ENCODE measurements around the gene APRT.

The APRT gene

DNA sequence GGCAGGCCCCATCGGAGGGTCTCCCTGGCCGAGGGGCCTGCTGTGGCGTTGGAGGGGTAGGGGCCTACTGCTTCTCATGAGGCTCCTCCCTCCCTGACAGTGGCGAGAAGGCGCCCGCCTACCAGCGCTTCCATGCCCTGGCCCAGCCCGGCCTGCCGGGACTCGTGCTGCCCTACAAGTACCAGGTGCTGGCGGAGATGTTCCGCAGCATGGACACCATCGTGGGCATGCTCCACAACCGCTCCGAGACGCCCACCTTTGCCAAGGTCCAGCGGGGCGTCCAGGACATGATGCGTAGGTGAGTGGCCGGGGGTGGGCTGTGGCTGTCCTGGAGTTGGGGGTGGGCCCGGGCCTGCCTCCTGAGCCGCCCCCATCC lies 6.4 kb downstream of the APRT start:
- DNase-seq (ENCODE audit: insufficient read length, low spot score) (no peak), FAIRE-seq (no peak)
- TF ChIP-seq POLR2AphosphoS5 (IDR thresholded peaks at IDR 0.05; ENCODE audit: low read depth, low read length) (peak; percentile 43; the same call in 1 of the 2 replicates), TAF1 (IDR thresholded peaks at IDR 0.05; ENCODE audit: low read depth, low read length) (no peak)

DNA sequence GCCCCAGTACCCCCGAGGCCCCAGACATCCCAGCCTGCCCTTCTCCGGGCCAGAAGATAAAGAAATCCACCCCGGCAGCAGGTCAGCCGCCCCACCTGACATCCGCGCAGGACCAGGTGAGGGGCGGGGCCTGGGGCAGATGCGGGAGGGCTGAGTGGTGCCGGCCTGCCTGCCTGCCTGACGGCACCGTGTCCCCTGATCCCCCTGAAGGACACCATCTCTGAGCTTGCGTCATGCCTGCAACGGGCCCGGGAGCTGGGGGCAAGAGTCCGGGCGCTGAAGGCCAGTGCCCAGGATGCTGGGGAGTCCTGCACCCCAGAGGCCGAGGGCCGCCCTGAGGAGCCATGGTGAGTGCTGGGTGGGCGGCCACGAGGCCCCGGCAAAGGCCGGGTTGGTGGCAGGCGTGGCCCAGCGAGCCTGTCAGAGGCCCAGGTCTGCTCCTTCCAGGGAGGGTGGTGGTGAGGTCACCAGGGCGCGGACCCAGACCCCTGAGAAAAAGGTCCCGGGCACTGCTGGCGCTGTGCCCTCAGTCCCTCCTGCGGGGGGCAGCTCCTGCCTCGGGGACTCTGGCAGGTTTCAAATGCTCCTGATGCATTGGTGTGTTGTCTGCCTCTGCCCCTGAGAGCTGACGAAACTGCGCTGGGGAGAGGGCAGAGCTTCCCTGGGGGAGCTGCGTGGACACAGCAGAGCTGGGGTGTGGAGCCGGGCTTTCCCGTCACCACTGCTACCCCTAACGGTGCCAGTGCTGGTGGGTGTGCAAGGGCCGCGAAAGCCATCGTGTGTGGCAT lies 7.0 kb downstream of the APRT start:
- no peak for FAIRE-seq
- peak; percentile 72 for DNase-seq (ENCODE audit: insufficient read length, low spot score)

DNA sequence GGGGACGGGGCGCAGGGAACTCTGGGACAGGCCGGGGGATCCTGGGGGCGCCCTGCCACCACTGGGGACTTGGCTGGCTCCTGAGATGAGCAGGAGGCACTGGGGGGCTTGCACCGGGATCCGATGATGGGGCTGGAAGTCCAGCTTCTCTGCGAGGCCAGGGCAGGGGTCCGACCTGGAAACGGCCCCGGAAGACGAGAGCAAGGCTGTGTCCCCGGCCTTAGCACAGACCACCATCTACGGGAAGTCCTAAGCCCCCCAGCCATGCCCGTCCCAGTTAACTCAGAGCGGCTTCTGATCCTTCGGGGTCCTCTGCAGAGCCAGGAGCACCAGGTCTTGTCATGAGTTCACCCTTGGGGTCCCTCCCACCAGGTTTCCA lies 7.6 kb downstream of the APRT start:
- FAIRE-seq (no peak), DNase-seq (ENCODE audit: insufficient read length, low spot score) (no peak)
- TF ChIP-seq SPI1 (IDR thresholded peaks at IDR 0.05; ENCODE audit: low read depth, low read length) (no peak), POU2F2 (IDR thresholded peaks at IDR 0.05; ENCODE audit: low read depth, low read length) (no peak), TAF1 (IDR thresholded peaks at IDR 0.05; ENCODE audit: low read depth, low read length) (no peak), PAX5 (IDR thresholded peaks at IDR 0.05; ENCODE audit: insufficient read depth, low read length, severe bottlenecking) (no peak), POLR2A (IDR thresholded peaks at IDR 0.05; ENCODE audit: low read depth, low read length) (no peak), POLR2AphosphoS5 (IDR thresholded peaks at IDR 0.05; ENCODE audit: low read depth, low read length) (no peak)

More for the DNA sequence above, 7.0 kb downstream of the APRT start:
- TF ChIP-seq POU2F2 (IDR thresholded peaks at IDR 0.05; ENCODE audit: low read depth, low read length) (no peak), TAF1 (IDR thresholded peaks at IDR 0.05; ENCODE audit: low read depth, low read length) (no peak), SPI1 (IDR thresholded peaks at IDR 0.05; ENCODE audit: low read depth, low read length) (no peak), POLR2A (IDR thresholded peaks at IDR 0.05; ENCODE audit: low read depth, low read length) (no peak), POLR2AphosphoS5 (IDR thresholded peaks at IDR 0.05; ENCODE audit: low read depth, low read length) (no peak), PAX5 (IDR thresholded peaks at IDR 0.05; ENCODE audit: insufficient read depth, low read length, severe bottlenecking) (no peak)

DNA sequence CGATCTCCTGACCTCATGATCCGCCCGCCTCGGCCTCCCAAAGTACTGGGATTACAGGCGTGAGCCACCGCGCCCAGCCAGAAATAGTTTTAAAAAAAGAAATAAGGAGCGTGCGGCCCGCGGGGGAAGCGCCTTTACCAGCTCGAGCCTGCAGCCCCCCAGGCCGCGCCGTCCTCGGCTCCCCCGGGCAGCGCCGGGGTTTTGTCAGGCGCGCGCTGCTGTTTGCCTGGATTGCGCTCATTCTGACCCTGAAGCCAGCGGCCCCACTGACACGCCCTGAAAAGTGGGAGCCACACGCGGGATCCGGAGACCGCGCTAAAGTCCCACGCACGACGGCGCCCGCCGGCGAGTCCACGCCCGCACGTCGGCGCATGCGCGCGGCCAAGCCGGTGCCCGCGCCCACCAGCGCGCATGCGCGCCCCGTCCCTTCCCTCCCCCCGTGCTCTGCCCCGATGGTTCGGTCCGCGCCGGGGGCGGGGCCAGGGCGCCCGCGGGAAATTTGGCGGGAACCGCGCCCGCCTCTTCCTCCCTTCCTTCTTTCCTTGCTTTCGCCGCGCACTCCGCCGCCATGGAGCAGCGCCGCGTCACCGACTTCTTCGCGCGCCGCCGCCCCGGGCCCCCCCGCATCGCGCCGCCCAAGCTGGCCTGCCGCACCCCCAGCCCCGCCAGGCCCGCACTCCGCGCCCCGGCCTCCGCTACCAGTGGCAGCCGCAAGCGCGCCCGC lies 8.3 kb downstream of the APRT start, which contains the start of gene CDT1:
Gene CDT1 (plus strand): TSS at position 526 of the 724 bp plus-strand sequence. CDS start 43 bp downstream, at position 569.
- DNase-seq (ENCODE audit: insufficient read length, low spot score), result peak; percentile 99
- TF ChIP-seq POU2F2 (IDR thresholded peaks at IDR 0.05; ENCODE audit: low read depth, low read length) (no peak), TAF1 (IDR thresholded peaks at IDR 0.05; ENCODE audit: low read depth, low read length) (peak; percentile 40; the same call in 1 of the 2 replicates), SPI1 (IDR thresholded peaks at IDR 0.05; ENCODE audit: low read depth, low read length) (peak; percentile 38; the same call in 1 of the 2 replicates)
- peak; percentile 100 for FAIRE-seq

DNA sequence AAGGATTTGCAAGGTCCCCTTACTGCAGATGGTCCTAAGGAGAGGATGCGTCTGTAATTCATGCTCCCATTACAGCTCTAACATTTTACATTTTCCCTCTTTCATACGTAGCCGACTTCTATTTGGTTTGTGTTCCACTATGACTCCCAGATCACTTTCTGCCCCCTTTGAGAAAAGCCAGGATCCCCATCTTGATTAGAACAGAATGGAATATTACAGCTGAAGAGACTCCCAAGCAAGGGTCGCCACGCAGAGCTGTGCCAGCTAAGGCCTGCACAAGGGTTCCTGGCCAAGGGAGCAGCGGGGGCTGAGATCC lies 11.5 kb downstream of the APRT start:
- FAIRE-seq, result no peak
- no peak for DNase-seq (ENCODE audit: insufficient read length, low spot score)
- TF ChIP-seq SPI1 (IDR thresholded peaks at IDR 0.05; ENCODE audit: low read depth, low read length), result no peak
- TF ChIP-seq TAF1 (IDR thresholded peaks at IDR 0.05; ENCODE audit: low read depth, low read length), result no peak
- TF ChIP-seq POLR2A (IDR thresholded peaks at IDR 0.05; ENCODE audit: low read depth, low read length), result no peak
- TF ChIP-seq POU2F2 (IDR thresholded peaks at IDR 0.05; ENCODE audit: low read depth, low read length), result no peak
- TF ChIP-seq PAX5 (IDR thresholded peaks at IDR 0.05; ENCODE audit: insufficient read depth, low read length, severe bottlenecking), result no peak
- no peak for TF ChIP-seq POLR2AphosphoS5 (IDR thresholded peaks at IDR 0.05; ENCODE audit: low read depth, low read length)

DNA sequence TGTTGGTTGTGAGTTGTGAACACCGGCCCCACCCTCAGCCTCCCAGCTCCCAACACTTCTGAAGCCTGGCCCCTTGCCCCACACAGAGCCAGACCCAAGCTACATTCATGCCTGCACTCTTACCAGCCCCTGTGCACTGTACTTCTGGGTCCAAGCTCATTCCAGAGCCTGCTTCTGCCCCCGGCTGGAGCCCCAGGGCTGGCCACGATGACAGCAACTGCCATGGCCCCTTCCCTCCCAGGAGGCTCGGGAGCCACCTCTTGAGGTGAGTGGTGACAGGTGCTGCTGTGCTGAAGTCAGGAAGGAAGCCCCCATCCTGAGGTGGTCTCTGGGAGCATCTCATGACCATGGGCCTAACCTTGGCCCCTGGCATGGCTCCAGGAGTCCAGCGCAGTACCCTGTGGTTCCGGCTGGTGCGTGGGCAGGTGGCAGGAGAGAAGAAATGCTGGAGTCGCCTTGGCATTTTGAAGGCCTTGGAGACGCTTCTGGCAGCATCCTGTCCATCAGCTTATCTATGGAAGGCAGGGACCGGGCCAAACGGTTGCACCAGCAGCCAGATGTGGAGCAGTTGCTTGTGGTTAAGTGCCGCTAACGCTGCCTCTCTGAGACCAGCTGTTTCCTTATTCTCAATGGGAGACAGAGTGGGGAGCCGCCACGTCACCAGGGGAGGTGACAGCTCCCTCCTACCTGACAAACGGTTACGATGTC lies 12.0 kb downstream of the APRT start:
- TF ChIP-seq POU2F2 (IDR thresholded peaks at IDR 0.05; ENCODE audit: low read depth, low read length), result no peak
- TF ChIP-seq TAF1 (IDR thresholded peaks at IDR 0.05; ENCODE audit: low read depth, low read length), result no peak
- TF ChIP-seq PAX5 (IDR thresholded peaks at IDR 0.05; ENCODE audit: insufficient read depth, low read length, severe bottlenecking), result no peak
- no peak for TF ChIP-seq SPI1 (IDR thresholded peaks at IDR 0.05; ENCODE audit: low read depth, low read length)
- no peak for DNase-seq (ENCODE audit: insufficient read length, low spot score)
- FAIRE-seq, result peak; percentile 31

DNA sequence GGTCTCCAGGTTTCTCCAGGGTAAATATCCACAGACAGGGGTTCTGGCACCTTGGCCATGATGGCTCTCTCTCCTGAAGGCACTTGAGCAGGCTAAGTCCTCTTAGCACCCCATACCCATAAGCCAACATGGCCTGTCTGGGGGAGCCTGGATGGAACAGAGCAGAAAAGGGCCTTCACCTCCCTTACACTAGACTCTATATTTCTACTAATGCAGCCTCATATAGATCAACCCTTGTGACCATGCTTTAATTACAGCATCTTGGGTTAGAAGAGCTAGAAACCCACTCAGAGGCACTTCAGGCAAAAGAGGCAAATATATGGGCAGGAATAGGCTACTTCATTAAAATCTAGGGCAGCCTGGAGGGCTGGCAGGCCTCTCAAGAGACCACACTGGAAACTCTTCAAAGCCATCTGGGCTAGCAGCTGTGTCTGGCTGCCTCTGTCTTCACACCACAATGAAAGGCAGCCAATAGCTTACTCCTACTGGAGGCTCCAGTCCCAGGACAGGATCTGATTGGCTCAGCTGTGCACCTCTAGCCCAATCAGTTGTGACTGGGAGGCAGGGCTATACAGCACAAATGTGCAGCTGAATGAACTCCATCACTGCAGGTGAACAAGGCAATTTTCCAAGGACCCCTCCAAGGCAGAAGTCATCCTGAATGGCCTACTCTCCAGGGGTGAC lies 12.8 kb downstream of the APRT start:
- FAIRE-seq (no peak), DNase-seq (ENCODE audit: insufficient read length, low spot score) (no peak)
- TF ChIP-seq POLR2A (IDR thresholded peaks at IDR 0.05; ENCODE audit: low read depth, low read length) (no peak), TAF1 (IDR thresholded peaks at IDR 0.05; ENCODE audit: low read depth, low read length) (no peak), PAX5 (IDR thresholded peaks at IDR 0.05; ENCODE audit: insufficient read depth, low read length, severe bottlenecking) (no peak), SPI1 (IDR thresholded peaks at IDR 0.05; ENCODE audit: low read depth, low read length) (no peak), POLR2AphosphoS5 (IDR thresholded peaks at IDR 0.05; ENCODE audit: low read depth, low read length) (no peak), POU2F2 (IDR thresholded peaks at IDR 0.05; ENCODE audit: low read depth, low read length) (no peak)

DNA sequence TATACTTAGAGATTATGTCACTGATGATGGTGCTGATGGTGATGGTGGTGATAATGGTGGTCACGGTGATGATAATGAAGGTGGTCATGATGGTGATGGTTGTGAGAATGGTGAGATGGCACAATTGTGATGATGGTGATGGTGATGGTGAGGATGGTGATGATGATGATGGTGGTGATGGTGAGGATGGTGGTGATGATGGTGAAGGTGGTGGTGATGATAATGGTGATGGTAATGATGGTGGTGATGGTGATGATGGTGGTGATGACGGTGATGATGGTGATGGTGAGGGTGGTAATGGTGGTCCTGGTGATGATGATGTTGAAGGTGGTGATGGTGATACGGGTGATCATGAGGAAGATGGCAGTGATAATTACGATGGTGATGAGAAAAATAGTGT lies 13.7 kb downstream of the APRT start:
- DNase-seq (ENCODE audit: insufficient read length, low spot score) (no peak), FAIRE-seq (no peak)
- TF ChIP-seq POLR2AphosphoS5 (IDR thresholded peaks at IDR 0.05; ENCODE audit: low read depth, low read length) (no peak), POLR2A (IDR thresholded peaks at IDR 0.05; ENCODE audit: low read depth, low read length) (no peak), SPI1 (IDR thresholded peaks at IDR 0.05; ENCODE audit: low read depth, low read length) (no peak), TAF1 (IDR thresholded peaks at IDR 0.05; ENCODE audit: low read depth, low read length) (no peak), PAX5 (IDR thresholded peaks at IDR 0.05; ENCODE audit: insufficient read depth, low read length, severe bottlenecking) (no peak), POU2F2 (IDR thresholded peaks at IDR 0.05; ENCODE audit: low read depth, low read length) (no peak)

DNA sequence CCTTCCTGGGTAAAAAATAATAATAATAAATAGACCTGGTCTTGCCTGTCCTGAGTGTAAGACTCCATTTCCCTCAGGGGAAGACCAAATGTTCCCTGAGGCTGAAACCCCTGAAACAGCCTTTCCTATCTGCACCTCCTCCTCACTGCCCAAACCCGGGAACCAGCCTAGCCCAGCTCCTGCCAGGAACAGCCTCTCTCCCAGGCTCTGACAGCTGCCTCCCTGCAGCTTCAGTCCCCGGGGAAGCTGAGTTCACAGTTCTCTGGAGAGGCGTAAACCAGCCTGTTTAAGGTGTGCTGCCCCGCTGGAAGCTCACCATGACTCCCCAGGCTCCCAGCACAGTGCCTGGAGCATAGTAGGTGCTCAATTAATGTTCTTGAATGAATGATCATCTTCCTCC lies 15.4 kb downstream of the APRT start:
- FAIRE-seq, result no peak
- TF ChIP-seq PAX5 (IDR thresholded peaks at IDR 0.05; ENCODE audit: insufficient read depth, low read length, severe bottlenecking), result no peak
- no peak for TF ChIP-seq POU2F2 (IDR thresholded peaks at IDR 0.05; ENCODE audit: low read depth, low read length)
- TF ChIP-seq POLR2A (IDR thresholded peaks at IDR 0.05; ENCODE audit: low read depth, low read length), result no peak
- no peak for TF ChIP-seq TAF1 (IDR thresholded peaks at IDR 0.05; ENCODE audit: low read depth, low read length)
- no peak for DNase-seq (ENCODE audit: insufficient read length, low spot score)
